Measurements from ENCODE around the gene CNTN1. TPM values are rescaled to one million over a fixed set of nuclear protein-coding genes. Genes with fewer than 3 reads are reported as not detected.

CNTN1 gene
- total RNA-seq, 1 experiment from 2014 or later, result 6.5 TPM

- Histone ChIP-seq H2BK15ac (ENCODE audit: low read depth, low read length) (no peak overlapping the region), H2BK12ac (ENCODE audit: insufficient read length, low read depth, low read length) (no peak overlapping the region), H2BK5ac (ENCODE audit: insufficient read length, low read length) (no peak overlapping the region), H3K23ac (ENCODE audit: insufficient read length, low read depth, low read length) (no peak overlapping the region), H3K79me2 (ENCODE audit: insufficient read depth, low read length) (no peaks in the 10 kb centered on the region), H4K5ac (ENCODE audit: insufficient read length, low read depth, low read length) (no peak overlapping the region), H3K23me2 (ENCODE audit: insufficient read length, low read depth, low read length, poor library complexity, severe bottlenecking) (no peaks in the 10 kb centered on the region), H3K4me1 (ENCODE audit: insufficient read depth, low read length) (no peaks in the 10 kb centered on the region), H3K18ac (ENCODE audit: insufficient read length, low read depth, low read length) (no peak overlapping the region), H2BK20ac (ENCODE audit: low read depth, low read length, poor library complexity, severe bottlenecking) (no peak overlapping the region), H3K9ac (ENCODE audit: extremely low read depth, insufficient read length, low read length) (no peak overlapping the region), H3K27me3 (ENCODE audit: insufficient read depth, low read length) (no peaks in the 10 kb centered on the region), H2BK120ac (ENCODE audit: low read depth, low read length, poor library complexity, severe bottlenecking) (no peak overlapping the region), H3K14ac (ENCODE audit: insufficient read depth, low read length) (no peak overlapping the region), H3T11ph (ENCODE audit: low read length) (no peak overlapping the region), H4K20me1 (ENCODE audit: control insufficient read depth, insufficient read depth, insufficient read length) (no peaks in the 10 kb centered on the region), H3K27ac (ENCODE audit: insufficient read length, low read depth, low read length) (no peak overlapping the region), H2AK5ac (ENCODE audit: insufficient read length, low read length) (no peak overlapping the region), H4K91ac (ENCODE audit: insufficient read length, low read depth, low read length) (no peak overlapping the region), H3K4ac (ENCODE audit: low read depth, low read length) (no peak overlapping the region), H2AFZ (ENCODE audit: low read length) (no peak overlapping the region), H3K56ac (ENCODE audit: insufficient read length, low read depth, low read length) (no peak overlapping the region), H4K8ac (replicated peaks; ENCODE audit: insufficient read length, low read depth, low read length) (no peak overlapping the region), H3K79me1 (ENCODE audit: insufficient read depth, low read depth, low read length, poor library complexity, severe bottlenecking) (no peaks in the 10 kb centered on the region), H3K9me3 (ENCODE audit: control insufficient read depth, low read depth, low read length) (no peaks in the 10 kb centered on the region), H3K4me2 (ENCODE audit: insufficient read depth, insufficient read length, low read length) (no peak overlapping the region)
- no peaks in the 10 kb centered on the region for H3K9me3 Mint-ChIP-seq
- no peaks in the 10 kb centered on the region for H3K36me3 Mint-ChIP-seq (ENCODE audit: insufficient read depth in 1 of 3, low read depth in 3 of 3)
- H3K4me3 Mint-ChIP-seq, result no peak overlapping the region
- DNase-seq, result no peak
- H3K4me1 Mint-ChIP-seq, result no peaks in the 10 kb centered on the region
- no peak for TF ChIP-seq CTCF (conservative IDR thresholded peaks at IDR 0.05)
- no peaks in the 10 kb centered on the region for H3K27me3 Mint-ChIP-seq (ENCODE audit: low read depth)
- H3K27ac Mint-ChIP-seq, result no peak overlapping the region
These were observed 409.6 kb downstream of the CNTN1 start for GRCh38 chr12:41101806-41102205.

Data from H9 (cell line).